HS-27A (cell line): ENCODE measurements around the gene OGG1.
"Not testable (repeated sequence)": the region's sequence is repeated elsewhere in the genome, so short reads cannot be mapped to it uniquely, and the experiment has no call there.

Experiments used
- DNase-seq: peaks from one replicate; pipeline ENCODE4 v3.0.0-alpha.2; 2012; ENCODE audit warnings: low read depth, missing footprints

Gene OGG1

DNA sequence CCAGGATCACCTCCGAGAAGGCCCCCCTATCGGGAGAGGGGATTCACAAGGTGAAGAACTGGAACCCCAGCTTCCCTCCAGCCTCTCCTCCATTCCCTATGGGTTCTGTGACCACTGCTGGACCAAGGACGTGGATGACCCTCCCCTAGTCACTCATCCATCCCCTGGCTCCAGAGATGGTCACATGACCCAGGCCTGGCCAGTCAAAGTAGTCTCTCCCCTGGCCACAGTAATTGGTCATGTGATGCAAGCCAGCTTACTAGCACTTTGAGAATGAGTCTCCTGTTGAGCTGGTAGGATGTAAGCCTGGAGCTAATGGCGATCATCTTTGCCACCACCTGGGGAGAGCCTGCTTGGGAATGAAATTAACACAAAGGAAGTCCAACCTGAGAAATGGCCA, 16.1 kb downstream of the OGG1 start:
- no peak for DNase-seq

DNA sequence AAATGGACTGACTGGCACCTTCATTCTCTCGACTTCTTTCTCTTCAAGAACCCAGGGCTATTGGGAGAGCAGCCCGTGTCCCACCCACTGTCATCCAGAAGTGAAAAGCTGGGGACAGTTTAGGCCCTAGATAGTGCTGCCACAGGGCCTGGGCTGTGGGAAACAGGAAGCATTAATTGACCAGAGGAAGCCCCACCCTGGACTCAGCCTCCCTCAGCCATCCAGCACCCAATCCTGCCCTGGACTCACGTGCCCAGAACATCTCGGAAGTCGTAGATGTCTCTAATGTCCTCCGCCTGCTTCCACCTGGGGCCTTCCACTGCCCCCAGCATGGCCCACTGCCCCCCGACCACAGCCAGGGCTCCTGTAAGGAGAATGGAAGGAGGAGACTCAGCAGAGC, 17.7 kb downstream of the OGG1 start:
- no peak for DNase-seq

DNA sequence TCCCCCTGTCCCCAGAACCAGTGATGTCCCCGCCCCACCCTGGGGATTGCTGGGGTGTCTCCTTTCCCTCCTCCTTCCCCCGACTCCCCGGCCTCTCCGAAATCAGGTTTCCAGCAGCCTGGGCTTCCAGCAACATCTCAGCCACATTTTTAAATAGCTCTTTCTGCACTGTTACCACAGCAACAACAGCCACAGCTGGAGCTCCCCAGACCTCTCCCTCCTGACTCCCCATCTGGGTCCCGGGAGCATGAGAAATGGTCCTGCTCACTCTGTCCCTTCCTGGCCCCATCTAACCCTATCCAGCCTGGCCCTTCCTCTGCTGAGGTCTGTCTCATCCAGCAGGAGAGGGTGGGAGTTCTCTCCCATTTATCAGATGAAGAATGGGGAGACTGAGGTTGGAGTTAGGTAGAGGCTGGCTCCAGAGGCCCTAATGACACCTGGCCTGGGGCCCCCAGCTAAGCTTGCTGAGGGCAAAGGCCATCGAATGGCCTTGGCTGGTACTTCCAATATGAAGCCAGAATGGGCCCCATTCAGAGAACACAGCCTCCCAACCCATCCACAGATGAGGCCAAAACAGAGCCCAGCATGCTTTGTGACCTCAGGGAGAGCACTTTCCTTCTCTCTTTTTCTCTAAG, 18.5 kb downstream of the OGG1 start:
- no peak for DNase-seq

DNA sequence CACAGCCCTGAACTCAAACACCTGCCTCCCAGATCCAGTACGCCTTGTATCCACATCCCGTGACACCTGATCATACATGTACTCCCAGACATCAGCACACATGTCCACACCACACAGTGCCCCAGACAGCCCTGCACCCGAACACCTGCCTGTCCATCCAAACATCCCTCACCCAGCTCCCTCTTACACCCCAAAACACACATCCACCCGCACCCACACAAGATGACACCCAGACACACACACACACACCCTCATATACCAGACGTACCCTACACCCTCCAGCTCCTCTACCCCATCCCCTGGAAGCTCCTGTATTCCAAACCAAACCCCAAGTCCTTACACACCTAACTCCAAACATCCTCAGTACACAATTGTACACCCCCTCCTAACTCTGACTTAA, 19.3 kb downstream of the OGG1 start:
- no peak for DNase-seq

DNA sequence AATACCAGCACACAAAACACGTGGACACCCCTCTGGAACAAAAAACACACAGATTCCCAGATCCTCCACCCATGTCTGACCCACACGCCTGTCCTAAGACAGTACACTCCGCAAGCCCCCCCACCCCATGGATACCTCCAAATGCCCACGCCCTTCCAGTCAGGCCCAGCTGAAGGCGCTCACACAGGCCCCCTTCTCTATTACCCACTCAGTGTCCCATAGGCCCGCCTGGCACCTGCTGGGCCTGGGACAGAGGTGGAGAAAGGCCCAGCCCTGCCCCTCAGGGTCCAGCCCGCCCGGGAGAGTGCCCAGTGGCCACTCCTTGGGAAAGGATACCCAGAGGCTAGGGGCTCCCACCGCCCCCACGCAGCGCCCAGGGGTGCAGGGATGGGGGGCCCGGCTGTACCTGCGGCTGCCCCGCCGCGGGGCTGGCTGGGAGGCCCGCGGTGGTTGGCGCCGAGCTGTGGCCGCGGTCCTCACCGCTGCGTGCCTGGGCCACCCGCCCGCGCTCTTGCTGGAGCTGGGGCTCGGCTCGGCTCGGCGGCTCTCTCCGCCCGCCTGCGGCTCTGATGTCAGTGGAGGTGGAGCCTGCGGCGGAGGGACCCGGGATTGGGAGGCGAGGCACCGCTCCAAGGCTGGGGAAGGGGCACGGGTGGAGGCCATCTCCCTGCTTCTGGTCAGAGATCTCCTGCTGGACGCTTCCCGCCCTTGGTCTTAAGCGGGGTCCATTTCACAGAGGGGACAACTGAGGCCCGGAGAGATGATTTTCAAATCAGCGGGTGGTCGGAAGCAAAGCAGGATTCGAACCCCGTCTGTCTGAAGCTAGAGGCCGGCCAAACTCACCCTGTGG, 19.9 kb downstream of the OGG1 start, which contains the start of gene CAMK1:
Gene CAMK1 (minus strand): TSS at position 522 of the 850 bp plus-strand sequence. CDS start 2,198 bp downstream, outside the sequence.
- DNase-seq = no peak

DNA sequence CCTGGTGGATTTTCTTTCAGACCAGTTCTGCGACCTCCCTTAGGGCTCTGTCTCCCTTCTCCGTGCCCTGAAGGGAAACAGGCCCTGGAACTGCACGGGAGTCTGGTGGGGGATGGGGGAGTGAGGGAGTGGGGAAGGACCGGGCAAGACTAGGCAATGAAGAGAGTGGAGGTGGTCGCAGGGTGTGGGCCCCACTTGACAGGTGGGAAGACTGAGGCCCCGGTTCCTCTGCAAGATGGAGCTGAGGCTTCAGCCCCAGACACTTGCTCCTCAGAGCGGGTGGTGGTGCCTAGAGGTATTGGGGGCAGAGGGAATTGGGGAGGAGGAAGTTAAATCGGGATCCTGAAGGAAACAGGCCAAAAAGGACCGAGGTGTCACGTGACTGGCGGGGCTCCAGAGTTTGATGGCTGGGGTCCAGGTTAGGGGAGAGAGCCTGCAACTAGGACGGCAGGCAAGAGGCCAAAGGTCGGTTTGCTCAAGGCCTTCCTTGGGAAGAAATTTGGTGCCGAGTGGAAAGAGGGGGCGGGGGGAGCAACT, 20.6 kb downstream of the OGG1 start:
- no peak for DNase-seq

DNA sequence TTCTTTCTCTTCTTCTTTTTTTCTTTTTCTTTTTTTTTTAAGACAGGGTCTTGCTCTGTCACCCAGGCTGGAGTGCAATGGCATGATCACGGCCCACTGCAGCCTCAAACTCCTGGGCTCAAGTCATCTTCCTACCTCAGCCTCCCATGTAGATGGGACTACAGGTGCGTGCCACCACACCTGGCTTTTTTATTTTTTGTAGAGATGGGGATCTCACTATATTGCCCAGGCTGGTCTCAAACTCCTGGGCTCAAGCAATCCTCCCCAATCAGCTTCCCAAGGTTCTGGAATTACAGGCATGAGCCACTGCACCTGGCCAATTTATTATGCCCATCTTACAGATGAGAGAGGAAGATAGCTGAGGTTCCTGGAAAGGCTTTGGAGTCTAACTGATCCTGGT, 21.3 kb downstream of the OGG1 start:
- DNase-seq = not testable (repeated sequence)

DNA sequence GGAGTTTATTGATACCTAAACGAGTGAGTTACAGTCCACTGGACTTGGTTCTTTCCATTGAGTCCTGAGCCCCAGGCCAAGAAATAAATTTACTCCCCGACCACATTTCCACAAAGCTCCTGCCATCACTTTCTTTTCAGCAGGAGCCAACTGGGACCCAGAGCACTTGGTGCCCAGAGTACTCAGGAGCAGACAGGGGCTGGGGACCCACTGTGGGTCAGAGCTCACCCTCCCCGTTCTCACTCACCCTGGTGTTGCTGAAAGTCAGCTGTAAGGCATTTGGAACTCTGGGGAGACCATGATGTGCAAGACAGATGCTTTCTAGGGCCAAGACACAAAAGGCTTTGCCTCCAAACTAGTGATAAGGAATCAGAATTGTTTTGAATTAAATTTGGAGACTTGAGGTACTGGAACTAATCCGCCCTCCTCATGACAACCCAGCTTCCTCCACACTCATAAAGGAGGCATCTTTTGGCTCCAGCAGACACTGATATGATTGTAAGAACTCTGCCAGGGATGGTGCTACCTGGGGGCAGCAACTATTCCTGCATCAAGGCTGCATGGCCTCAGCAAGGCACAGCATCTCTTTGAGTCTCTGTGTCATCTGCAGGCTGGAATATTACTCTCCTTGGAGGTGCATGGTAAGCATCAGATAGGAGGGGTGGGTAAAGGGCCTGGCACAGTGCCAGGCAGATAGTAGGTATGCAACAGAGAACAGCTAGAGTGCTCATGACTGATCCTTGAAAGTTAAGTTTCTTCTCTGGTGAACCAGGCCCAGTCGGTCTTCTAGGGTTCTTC, 27.3 kb downstream of the OGG1 start:
- no peak for DNase-seq

DNA sequence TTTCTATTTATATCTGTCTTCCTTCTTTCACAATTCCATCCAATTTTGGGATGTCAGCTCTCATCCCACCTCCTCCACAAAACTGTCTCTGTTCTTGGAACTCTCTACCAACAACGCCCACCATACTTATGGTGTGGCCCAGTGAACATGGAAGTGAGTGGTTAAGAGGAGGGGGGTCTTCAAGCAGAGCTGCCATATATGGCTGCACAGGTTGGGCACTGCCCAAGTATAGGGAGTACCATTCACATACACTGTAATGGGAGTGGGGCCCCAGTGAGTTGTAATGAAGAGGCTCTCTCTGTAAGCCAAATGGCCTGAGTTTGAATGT, 27.9 kb downstream of the OGG1 start:
- DNase-seq = no peak

DNA sequence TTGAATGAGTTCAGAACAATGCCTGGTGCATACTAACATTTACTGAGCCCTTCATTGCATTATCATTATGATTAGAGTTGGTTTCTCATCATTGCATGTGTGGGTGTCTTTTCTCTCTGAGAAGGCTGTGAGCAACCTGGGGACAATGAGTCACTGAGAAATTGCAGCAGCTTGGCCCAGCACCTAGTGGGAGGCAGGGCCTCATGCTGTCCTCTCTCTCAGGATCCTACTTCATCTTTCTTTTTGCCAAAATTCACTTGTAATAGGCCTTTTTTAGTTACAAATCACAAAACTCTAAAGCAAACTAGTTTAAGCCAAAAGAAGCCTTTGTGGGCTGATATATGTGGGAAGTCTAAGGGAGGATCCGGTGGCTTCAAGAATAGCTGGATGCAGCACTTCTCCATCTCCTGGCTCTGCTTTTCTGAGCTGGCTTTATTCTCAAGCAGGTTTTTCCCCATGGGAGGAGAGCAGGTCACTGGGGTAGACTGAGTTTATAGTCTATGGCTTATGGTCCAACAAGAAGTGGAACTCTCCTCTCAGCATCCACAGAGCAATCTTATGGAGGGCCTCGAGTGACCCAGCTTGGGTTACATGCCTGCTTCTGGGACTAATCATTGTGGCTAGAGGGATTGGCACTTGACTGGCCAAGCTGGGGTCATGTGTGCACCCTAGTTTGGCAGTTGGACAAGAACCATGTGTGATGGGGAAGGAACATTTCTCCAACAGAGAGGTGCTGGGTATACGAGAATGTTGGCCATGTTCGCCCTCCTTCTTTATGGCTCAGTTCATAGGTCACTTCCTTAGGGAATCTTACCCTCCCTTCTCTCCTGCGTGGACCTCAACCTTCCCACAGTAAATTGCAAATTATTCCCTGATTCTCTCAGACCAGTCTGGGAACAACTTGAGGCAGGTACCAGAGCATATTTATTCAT, 28.7 kb downstream of the OGG1 start:
- DNase-seq = no peak

DNA sequence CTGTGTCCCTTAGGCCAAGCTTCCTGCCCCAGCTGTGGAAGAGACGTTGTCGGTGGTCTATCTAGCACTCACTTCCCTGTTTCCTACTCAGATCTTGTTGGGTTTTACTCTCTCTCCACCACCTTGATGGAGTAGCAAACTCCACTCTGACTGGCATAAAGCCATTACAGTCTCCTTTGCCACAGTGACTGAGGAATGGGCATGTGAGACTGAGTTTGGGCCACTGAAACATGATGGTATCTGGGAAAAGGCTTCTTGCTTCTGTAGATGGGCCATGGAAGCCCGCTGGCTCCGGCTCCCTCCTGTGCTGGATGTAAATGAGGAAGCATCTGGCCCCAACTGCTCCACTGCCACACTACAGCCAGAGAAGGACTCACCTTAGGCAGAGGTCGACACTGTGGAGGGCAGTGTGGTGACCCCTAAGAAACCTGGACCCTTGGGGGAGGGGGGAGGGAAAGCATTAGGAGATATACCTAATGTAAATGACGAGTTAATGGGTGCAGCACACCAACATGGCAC, 29.4 kb downstream of the OGG1 start:
- DNase-seq = no peak

DNA sequence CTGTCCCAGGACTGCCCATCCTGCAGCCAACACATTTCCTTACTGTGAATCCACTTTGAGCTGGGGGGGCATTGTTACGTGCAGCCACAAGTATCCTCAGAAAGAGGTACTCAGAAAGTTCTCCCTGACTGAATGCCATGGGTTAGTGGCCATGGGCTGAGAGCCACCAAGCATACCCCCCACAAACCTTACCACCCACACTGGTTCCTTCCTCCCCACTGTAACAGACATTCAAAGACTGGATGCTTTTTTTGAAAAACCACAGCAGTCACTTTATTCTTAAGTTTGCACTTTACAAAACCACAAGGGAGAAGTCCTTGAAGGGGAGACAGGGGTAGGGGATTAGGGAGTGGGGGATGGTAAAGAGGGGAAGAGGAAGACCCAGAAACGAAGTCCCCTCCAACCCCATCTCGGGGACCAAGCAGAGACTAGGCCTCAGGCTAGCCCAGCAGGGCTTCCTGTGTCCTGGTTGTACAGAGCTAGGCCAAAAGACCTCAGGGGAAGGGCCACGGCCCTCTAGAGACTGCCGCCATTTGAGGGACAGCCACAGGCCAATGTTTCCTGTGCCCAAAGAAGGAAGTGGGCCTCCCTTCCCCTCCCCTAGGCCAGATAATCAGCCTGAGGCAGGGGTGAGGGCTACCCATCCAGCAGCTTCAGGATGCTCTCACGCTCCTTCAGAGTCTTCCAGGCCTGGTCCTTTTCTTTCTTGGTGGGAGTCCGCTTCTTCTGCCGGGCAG, 30.1 kb downstream of the OGG1 start:
- DNase-seq = no peak

DNA sequence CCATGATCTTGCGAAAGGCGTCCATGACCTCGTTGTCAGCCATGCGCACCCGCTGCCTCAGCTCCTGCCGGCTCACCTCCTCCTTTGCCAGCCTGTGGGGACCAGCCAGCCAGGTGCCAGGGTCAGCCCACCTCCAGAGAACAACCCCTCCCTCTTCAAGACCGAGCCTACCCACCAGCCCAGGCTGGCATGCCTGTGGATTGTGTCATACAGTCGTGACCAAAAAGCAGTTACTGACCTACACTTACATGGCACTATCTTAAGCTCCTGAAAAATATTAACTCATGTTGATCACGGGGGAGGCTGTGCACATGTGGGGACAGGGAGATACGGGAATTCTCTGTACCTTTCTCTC, 30.7 kb downstream of the OGG1 start:
- no peak for DNase-seq

DNA sequence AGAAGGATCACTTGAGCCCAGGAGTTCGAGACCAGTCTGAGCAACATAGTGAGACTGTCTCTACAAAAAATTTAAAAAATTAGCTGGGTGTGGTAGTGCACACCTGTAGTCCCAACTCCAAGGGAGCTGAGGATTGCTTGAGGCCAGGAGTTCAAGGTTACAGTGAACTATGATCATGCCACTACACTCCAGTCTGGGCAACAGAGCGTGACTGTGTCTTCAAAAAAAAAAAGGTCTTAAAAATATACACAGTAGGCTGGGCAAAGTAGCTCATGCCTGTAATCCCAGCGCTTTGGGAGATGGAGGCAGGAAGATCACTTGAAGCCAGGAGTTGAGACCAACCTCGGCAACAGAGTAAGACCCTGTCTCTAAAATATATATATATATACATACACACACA, 31.2 kb downstream of the OGG1 start:
- DNase-seq = no peak

DNA sequence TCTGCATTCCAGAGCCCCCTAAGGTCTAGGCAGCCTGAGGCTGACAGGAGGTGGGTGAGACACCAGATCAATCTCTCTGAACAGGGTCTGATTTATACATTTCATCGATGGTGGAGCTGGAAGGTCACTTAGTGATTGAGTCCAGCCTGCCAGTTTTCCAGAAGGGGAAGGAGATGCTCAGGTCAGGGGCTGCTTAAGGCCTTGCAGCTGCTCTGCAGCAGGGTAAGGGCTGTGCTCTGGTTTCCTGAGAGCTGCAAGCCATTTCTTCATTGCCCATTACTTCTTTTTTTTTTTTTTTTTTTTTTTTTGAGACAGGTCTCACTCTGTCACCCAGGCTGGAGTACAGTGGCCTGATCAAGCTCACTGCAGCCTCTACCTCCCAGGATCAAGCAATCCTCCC, 31.8 kb downstream of the OGG1 start:
- no peak for DNase-seq

DNA sequence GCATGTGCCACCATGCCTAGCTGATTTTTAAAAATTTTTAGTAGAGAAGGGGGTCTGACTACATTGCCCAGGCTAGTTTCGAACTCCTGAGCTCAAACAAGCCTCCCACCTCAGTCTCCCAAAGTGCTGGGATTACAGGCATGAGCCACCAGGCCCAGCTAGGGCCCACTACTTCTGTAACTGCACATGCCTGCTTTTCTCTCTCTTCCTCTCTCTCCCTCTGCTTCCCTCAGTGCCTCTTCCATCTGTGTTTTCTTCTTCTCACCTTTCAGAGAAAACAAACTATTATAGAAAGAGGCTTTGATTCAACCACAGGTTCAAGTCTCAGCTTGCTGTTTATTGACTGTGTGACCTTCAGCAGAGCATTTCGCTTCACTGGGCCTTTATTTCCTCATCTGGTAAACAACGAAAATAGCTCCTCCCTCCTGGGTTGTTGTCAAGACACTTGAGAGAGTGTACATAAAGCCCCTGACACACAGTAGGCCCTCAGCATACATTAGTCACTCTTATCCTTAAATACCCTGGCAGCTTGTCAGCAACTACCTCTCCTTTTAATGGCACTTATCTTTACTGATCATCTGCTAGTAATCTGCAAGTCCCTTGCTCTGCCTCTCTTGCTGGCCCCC, 32.3 kb downstream of the OGG1 start:
- no peak for DNase-seq

DNA sequence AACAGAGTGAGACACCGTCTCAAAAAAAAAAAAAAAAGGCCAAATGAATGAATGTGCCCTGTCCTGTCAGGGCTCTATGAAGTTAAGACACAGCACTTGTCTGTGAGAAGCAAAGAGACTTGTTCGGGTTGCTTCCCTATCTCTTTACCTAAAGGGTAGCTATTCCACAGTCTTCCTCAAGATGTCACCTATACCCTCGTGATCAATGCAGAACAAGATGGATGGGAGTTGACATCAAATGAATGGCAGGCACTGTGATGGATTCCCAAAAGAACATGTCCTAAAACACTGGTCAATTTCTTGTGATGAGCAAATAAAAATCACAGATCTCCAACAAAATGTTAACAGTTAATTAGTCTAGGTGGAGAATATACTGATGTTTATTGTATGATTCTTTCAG, 33.0 kb downstream of the OGG1 start:
- no peak for DNase-seq

DNA sequence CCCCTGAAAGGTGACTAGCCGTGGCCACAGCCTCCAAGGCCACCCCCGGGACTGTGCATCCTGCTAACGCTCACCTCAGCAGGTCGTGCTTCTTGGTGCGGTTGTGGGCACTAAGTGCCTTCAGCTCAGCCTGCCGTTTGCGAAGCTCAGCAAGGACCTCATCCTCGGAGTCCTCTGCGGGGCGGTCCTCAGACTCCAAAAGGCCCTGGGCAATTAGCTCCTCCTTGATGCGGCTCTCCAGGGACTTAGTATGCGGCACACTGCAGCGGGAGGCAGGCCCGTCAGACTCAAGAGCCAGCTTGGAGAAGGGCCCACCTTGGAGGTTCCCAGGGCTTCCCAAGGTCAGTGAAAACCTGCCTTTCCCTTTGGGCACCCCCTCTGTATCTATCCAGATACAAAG, 34.2 kb downstream of the OGG1 start:
- DNase-seq = no peak

DNA sequence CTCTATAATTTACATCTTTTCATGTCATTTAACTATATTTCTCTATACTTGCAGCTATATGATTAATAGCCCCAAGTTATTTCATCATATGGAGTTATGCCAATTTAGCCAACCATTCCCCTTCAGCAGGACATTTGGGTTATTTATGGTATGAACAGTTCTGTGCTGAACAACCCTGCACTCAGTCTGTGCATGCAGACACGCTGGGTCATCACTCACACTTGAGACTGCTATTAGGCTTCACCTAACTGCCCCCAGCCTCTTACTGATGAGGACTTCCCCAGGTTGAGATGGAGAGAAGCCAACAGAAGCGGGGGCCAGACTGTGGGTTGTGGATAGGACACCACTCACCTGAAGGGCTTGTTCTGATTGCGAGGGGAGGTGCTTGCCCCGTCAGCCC, 35.2 kb downstream of the OGG1 start:
- no peak for DNase-seq

DNA sequence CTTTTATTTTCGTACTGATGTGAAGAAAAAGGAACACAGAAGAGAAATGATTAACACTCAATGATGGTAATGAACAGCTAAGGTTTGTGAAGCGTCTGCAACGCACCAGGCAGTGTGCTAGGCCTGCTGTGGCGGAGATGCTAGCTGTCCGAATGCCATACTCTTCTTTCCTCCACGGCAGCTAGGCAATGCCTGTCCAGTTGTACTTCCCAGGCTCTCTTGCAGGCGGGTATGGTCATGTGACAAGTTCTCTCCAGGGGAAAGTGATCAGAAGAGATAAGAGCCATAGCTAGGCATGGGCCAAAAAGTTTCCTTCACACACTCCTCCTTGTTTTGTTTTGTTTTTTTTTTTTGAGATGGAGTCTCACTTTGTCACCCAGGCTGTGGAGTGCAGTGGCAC, 35.9 kb downstream of the OGG1 start:
- no peak for DNase-seq
